ENCODE data around the gene SPRED2.

GRCh38 chr2:65473045-65473444 is 40.6 kb upstream of the SPRED2 start:
- TF ChIP-seq FOXM1 (IDR thresholded peaks at IDR 0.05; ENCODE audit: borderline replicate concordance) (no peak), NFRKB (IDR thresholded peaks at IDR 0.05) (no peak), SP1 (IDR thresholded peaks at IDR 0.05) (no peak), SUZ12 (IDR thresholded peaks at IDR 0.05) (no peak), TARDBP (IDR thresholded peaks at IDR 0.05) (no peak), CTBP1 (IDR thresholded peaks at IDR 0.05; ENCODE audit: borderline replicate concordance) (no peak), ELF4 (IDR thresholded peaks at IDR 0.05) (no peak)
